Measurements from ENCODE around the gene DRG2. TPM values are rescaled to one million over a fixed set of nuclear protein-coding genes. Genes with fewer than 3 reads are reported as not detected.

DRG2 gene
- polyA plus RNA-seq, 1 donor from 2014 or later = 40.6 TPM

DNA sequence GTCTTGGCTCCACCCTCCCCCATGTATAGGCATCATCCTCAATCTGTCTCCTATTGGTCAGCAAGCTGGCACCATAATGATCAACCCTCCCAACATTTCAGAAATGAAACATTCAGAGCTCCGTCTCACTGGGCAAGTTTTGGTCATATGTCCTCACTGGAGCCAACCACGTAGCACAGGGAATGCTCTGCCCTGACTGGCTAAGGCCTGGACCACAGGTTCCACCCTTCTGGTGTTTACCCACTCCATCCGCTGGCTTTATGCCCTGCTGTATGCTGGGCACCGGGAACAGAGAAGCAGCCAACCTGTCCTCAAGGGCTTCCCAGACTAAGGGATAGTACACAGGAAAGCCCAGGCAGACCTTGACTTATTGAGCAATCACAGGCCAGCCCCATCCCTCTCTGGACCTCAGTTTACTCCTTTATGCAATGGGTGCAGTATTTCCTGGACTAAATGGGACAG is 41.3 kb downstream of the DRG2 start:
- Histone ChIP-seq H3K9ac (ENCODE audit: low read length) (no peak overlapping the region), H3K79me2 (replicated peaks; ENCODE audit: insufficient read depth, low read length) (no peaks in the 10 kb centered on the region), H3K36me3 (ENCODE audit: insufficient read depth, low read length) (no peaks in the 10 kb centered on the region), H3K9me2 (ENCODE audit: insufficient read depth, low read length) (no peaks in the 10 kb centered on the region), H3K4me2 (ENCODE audit: low read length) (no peak overlapping the region), H3K9me3 (ENCODE audit: low read length) (no peaks in the 10 kb centered on the region), H4K20me1 (ENCODE audit: insufficient read depth) (no peaks in the 10 kb centered on the region), H3K4me3 (ENCODE audit: low read length) (no peak overlapping the region), H2AFZ (ENCODE audit: low read depth, low read length) (no peak overlapping the region), H3K27ac (ENCODE audit: low read length) (no peak overlapping the region), H3K27me3 (ENCODE audit: insufficient read depth, low read depth, low read length) (no peaks in the 10 kb centered on the region), H3F3A (ENCODE audit: insufficient read depth, low read length, poor library complexity, severe bottlenecking) (no peaks in the 10 kb centered on the region)
- TF ChIP-seq EP300 (conservative IDR thresholded peaks at IDR 0.05; ENCODE audit: poor library complexity, severe bottlenecking) (no peak), SMC3 (conservative IDR thresholded peaks at IDR 0.05; ENCODE audit: poor library complexity) (no peak), POLR2AphosphoS5 (IDR thresholded peaks at IDR 0.05) (no peak)

DNA sequence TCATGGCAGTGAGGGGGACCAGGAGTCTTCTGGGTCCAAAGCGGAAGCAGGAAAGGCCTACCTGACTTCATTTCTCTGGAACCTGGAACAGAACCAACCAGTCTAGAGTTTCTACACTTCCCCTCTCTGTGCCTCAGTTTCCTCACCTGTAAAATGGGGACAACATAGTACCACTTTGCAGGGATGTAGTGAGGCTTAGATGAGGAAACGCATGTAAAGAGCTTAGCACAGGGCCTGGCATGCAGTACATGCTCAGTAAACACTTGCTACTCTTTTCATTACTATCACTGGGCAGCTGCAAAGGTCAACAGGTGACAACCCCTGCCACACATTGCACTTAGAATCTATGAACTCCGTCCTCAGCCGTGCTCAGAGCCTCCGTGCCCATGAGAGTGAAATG is 45.0 kb downstream of the DRG2 start:
- Histone ChIP-seq H3F3A (ENCODE audit: insufficient read depth, low read length, poor library complexity, severe bottlenecking) (no peaks in the 10 kb centered on the region), H3K36me3 (ENCODE audit: insufficient read depth, low read length) (no peaks in the 10 kb centered on the region), H3K4me2 (ENCODE audit: low read length) (no peak overlapping the region), H3K4me3 (ENCODE audit: low read length) (no peak overlapping the region), H4K20me1 (ENCODE audit: insufficient read depth) (no peaks in the 10 kb centered on the region), H3K9me3 (ENCODE audit: low read length) (no peaks in the 10 kb centered on the region), H2AFZ (ENCODE audit: low read depth, low read length) (no peak overlapping the region), H3K79me2 (replicated peaks; ENCODE audit: insufficient read depth, low read length) (no peaks in the 10 kb centered on the region), H3K9me2 (ENCODE audit: insufficient read depth, low read length) (no peaks in the 10 kb centered on the region), H3K27ac (ENCODE audit: low read length) (no peak overlapping the region), H3K9ac (ENCODE audit: low read length) (no peak overlapping the region), H3K27me3 (ENCODE audit: insufficient read depth, low read depth, low read length) (no peaks in the 10 kb centered on the region)
- TF ChIP-seq POLR2AphosphoS5 (IDR thresholded peaks at IDR 0.05) = no peak
- no peak for TF ChIP-seq SMC3 (conservative IDR thresholded peaks at IDR 0.05; ENCODE audit: poor library complexity)
- no peak for TF ChIP-seq EZH2 (IDR thresholded peaks at IDR 0.05; ENCODE audit: borderline replicate concordance, insufficient read depth, low read length, poor library complexity, severe bottlenecking)
- TF ChIP-seq TAF1 (IDR thresholded peaks at IDR 0.05; ENCODE audit: low read depth) = no peak
- no peak for TF ChIP-seq EP300 (conservative IDR thresholded peaks at IDR 0.05; ENCODE audit: poor library complexity, severe bottlenecking)
- no peak for TF ChIP-seq MXI1 (conservative IDR thresholded peaks at IDR 0.05; ENCODE audit: poor library complexity, severe bottlenecking)
- TF ChIP-seq, protein P1, sequence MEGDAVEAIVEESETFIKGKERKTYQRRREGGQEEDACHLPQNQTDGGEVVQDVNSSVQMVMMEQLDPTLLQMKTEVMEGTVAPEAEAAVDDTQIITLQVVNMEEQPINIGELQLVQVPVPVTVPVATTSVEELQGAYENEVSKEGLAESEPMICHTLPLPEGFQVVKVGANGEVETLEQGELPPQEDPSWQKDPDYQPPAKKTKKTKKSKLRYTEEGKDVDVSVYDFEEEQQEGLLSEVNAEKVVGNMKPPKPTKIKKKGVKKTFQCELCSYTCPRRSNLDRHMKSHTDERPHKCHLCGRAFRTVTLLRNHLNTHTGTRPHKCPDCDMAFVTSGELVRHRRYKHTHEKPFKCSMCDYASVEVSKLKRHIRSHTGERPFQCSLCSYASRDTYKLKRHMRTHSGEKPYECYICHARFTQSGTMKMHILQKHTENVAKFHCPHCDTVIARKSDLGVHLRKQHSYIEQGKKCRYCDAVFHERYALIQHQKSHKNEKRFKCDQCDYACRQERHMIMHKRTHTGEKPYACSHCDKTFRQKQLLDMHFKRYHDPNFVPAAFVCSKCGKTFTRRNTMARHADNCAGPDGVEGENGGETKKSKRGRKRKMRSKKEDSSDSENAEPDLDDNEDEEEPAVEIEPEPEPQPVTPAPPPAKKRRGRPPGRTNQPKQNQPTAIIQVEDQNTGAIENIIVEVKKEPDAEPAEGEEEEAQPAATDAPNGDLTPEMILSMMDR (IDR thresholded peaks at IDR 0.05; ENCODE audit: poor library complexity, severe bottlenecking) = no peak

DNA sequence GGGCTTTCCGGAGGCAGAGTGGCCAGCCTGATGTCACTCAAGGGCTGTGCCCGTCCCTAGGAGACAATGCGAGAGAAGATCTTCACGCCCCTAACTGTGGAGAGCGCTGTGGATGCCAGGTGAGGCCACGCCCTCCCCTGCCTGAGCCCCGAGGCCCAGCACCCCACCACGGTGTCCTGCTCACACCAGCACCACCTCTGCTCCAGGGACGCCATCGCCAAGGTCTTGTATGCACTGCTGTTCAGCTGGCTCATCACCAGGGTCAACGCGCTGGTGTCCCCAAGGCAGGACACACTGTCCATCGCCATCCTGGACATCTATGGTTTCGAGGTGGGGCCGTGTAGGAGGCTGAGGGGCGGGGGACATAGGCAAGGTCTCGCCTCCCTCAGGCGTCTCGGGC is 48.6 kb downstream of the DRG2 start:
- no peak overlapping the region for H3K27ac ChIP-seq (ENCODE audit: low read length)
- no peak overlapping the region for H3K9ac ChIP-seq (ENCODE audit: low read length)
- H3K27me3 ChIP-seq (ENCODE audit: insufficient read depth, low read depth, low read length) = no peaks in the 10 kb centered on the region
- no peak overlapping the region for H3K4me3 ChIP-seq (ENCODE audit: low read length)
- no peaks in the 10 kb centered on the region for H3K36me3 ChIP-seq (ENCODE audit: insufficient read depth, low read length)
- H3K9me2 ChIP-seq (ENCODE audit: insufficient read depth, low read length) = no peaks in the 10 kb centered on the region
- no peaks in the 10 kb centered on the region for H3F3A ChIP-seq (ENCODE audit: insufficient read depth, low read length, poor library complexity, severe bottlenecking)
- no peaks in the 10 kb centered on the region for H4K20me1 ChIP-seq (ENCODE audit: insufficient read depth)
- no peaks in the 10 kb centered on the region for H3K9me3 ChIP-seq (ENCODE audit: low read length)
- H3K4me2 ChIP-seq (ENCODE audit: low read length) = no peak overlapping the region
- H3K79me2 ChIP-seq (replicated peaks; ENCODE audit: insufficient read depth, low read length) = no peaks in the 10 kb centered on the region
- H2AFZ ChIP-seq (ENCODE audit: low read depth, low read length) = no peak overlapping the region
- no peak for TF ChIP-seq SMC3 (conservative IDR thresholded peaks at IDR 0.05; ENCODE audit: poor library complexity)
- TF ChIP-seq, protein P2, sequence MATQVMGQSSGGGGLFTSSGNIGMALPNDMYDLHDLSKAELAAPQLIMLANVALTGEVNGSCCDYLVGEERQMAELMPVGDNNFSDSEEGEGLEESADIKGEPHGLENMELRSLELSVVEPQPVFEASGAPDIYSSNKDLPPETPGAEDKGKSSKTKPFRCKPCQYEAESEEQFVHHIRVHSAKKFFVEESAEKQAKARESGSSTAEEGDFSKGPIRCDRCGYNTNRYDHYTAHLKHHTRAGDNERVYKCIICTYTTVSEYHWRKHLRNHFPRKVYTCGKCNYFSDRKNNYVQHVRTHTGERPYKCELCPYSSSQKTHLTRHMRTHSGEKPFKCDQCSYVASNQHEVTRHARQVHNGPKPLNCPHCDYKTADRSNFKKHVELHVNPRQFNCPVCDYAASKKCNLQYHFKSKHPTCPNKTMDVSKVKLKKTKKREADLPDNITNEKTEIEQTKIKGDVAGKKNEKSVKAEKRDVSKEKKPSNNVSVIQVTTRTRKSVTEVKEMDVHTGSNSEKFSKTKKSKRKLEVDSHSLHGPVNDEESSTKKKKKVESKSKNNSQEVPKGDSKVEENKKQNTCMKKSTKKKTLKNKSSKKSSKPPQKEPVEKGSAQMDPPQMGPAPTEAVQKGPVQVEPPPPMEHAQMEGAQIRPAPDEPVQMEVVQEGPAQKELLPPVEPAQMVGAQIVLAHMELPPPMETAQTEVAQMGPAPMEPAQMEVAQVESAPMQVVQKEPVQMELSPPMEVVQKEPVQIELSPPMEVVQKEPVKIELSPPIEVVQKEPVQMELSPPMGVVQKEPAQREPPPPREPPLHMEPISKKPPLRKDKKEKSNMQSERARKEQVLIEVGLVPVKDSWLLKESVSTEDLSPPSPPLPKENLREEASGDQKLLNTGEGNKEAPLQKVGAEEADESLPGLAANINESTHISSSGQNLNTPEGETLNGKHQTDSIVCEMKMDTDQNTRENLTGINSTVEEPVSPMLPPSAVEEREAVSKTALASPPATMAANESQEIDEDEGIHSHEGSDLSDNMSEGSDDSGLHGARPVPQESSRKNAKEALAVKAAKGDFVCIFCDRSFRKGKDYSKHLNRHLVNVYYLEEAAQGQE (IDR thresholded peaks at IDR 0.05; ENCODE audit: borderline replicate concordance) = no peak
- no peak for TF ChIP-seq EP300 (conservative IDR thresholded peaks at IDR 0.05; ENCODE audit: poor library complexity, severe bottlenecking)
- TF ChIP-seq RAD21 (conservative IDR thresholded peaks at IDR 0.05) = no peak
- TF ChIP-seq MXI1 (conservative IDR thresholded peaks at IDR 0.05; ENCODE audit: poor library complexity, severe bottlenecking) = no peak
- no peak for TF ChIP-seq POLR2AphosphoS5 (IDR thresholded peaks at IDR 0.05)
- no peak for TF ChIP-seq EZH2 (IDR thresholded peaks at IDR 0.05; ENCODE audit: borderline replicate concordance, insufficient read depth, low read length, poor library complexity, severe bottlenecking)
- no peak for TF ChIP-seq TAF1 (IDR thresholded peaks at IDR 0.05; ENCODE audit: low read depth)
- TF ChIP-seq, protein P1 (IDR thresholded peaks at IDR 0.05; ENCODE audit: poor library complexity, severe bottlenecking) = no peak

Measured in neural cell (in vitro differentiated cells).